HepG2 (cell line): ENCODE measurements around the gene FKBP5. TPM values are rescaled to one million over a fixed set of nuclear protein-coding genes. Genes with fewer than 3 reads are reported as not detected.

Source experiments
- ATAC-seq: fragments of 200-7000 bp; cut with Tn5 transposase; 3 replicates; pipeline ENCODE4 v1.9.1; 2020; ENCODE audit warnings: mild to moderate bottlenecking, moderate library complexity
- BruUV-seq: library from RNA; stranded (reverse); fragments of 400-500 nt; replicated peaks from 2 replicates; lab custom pipeline; 2021; lab: Mats Ljungman, UMichigan
- CTCF ChIA-PET: fragments of 300-600 bp; formaldehyde crosslinking; extraction: SDS; loops from one replicate; lab custom pipeline; 2021; ENCODE audit warnings: low total read pairs, inconsistent platforms, low intra/inter-chr PET ratio; lab: Yijun Ruan, JAX
- POLR2A ChIA-PET: fragments of 350-600 bp; sonication (Branson Sonifier 250); formaldehyde crosslinking; loops from one replicate; lab custom pipeline; 2020; ENCODE audit warnings: antibody characterized with exemption, inconsistent platforms; lab: Yijun Ruan, JAX
- DNase-seq: peaks from one replicate; pipeline ENCODE4 v3.0.0-alpha.2; 2015; ENCODE audit warnings: low spot score
- FAIRE-seq: peaks from 3 replicates; lab custom pipeline; 2011; peaks lifted over from hg19 to GRCh38; lab: Jason Lieb, UNC
- H2AFZ ChIP-seq: one replicate; pipeline ENCODE4 v1.6.1; 2011; ENCODE audit warnings: low read length, inconsistent platforms
- H3K27ac ChIP-seq: fragments of 300-600 bp; 3 replicates; pipeline ENCODE4 v1.8.0; 2011; ENCODE audit warnings: mixed run types, mild to moderate bottlenecking, mixed read lengths, low read length, inconsistent platforms; ENCODE audit not compliant: insufficient read depth; ENCODE audit errors: extremely low read length
- H3K27me3 ChIP-seq, 2 experiments: fragments of 200-600 bp in 1 of 2; 2 replicates in 1 of 2; 3 replicates in 1 of 2; pipeline versions ENCODE4 v1.6.0 to v1.8.0; 2011; ENCODE audit warnings: low read length in 2 of 2, mild to moderate bottlenecking in 2 of 2, moderate library complexity in 2 of 2, inconsistent platforms in 1 of 2; ENCODE audit not compliant: insufficient read depth in 2 of 2, control insufficient read depth in 1 of 2
- H3K36me3 ChIP-seq, 2 experiments: fragments of 200-600 bp in 1 of 2; replicated peaks in 1 of 2; 2 replicates in 1 of 2; 3 replicates in 1 of 2; pipeline versions ENCODE4 v1.5.1 to v1.8.0; 2011; ENCODE audit warnings: low read length in 2 of 2, inconsistent platforms in 1 of 2; ENCODE audit not compliant: insufficient read depth in 2 of 2, control insufficient read depth in 1 of 2
- H3K4me1 ChIP-seq: 2 replicates; pipeline ENCODE4 v1.5.1; 2012; ENCODE audit warnings: low read length, inconsistent platforms; ENCODE audit not compliant: insufficient read depth
- H3K4me2 ChIP-seq: 2 replicates; pipeline ENCODE4 v1.6.0; 2011; ENCODE audit warnings: low read depth, low read length, inconsistent platforms
- H3K4me3 ChIP-seq, 3 experiments: fragments of 200-600 bp in 1 of 3; sonication (generic), shearing (Covaris generic) in 1 of 3; replicated peaks in 1 of 3; 2 replicates each; pipeline ENCODE4 v1.5.1; 2011 to 2016; ENCODE audit warnings: low read length in 3 of 3, inconsistent platforms in 2 of 3, low read depth in 2 of 3, mild to moderate bottlenecking in 2 of 3, control low read depth in 1 of 3, mixed read lengths in 1 of 3; ENCODE audit not compliant: insufficient read depth in 1 of 3
- H3K79me2 ChIP-seq: one replicate; pipeline ENCODE4 v1.6.1; 2011; ENCODE audit warnings: low read length, inconsistent platforms; ENCODE audit not compliant: insufficient read depth
- H3K9ac ChIP-seq: 2 replicates; pipeline ENCODE4 v1.6.0; 2011; ENCODE audit warnings: mild to moderate bottlenecking, low read depth, low read length, inconsistent platforms; ENCODE audit not compliant: insufficient read depth
- H3K9me3 ChIP-seq: 2 replicates; pipeline ENCODE4 v1.5.1; 2012; ENCODE audit warnings: mild to moderate bottlenecking, low read length
- H4K20me1 ChIP-seq: 2 replicates; pipeline ENCODE4 v1.6.0; 2011; ENCODE audit warnings: inconsistent platforms, mild to moderate bottlenecking, low read length, moderate library complexity; ENCODE audit not compliant: insufficient read depth
- HMG20A ChIP-seq: IDR thresholded peaks from 2 replicates; pipeline ENCODE4 v1.6.1; 2016; ENCODE audit warnings: borderline replicate concordance
- HNF4A ChIP-seq: sonication (generic); formaldehyde crosslinking; IDR thresholded peaks from 2 replicates; pipeline ENCODE4 v1.4.0; 2020; ENCODE audit warnings: missing genetic modification reagents
- PHF20 ChIP-seq: sonication (generic); formaldehyde crosslinking; IDR thresholded peaks from 2 replicates; pipeline ENCODE4 v1.5.0; 2020; ENCODE audit warnings: mild to moderate bottlenecking, missing genetic modification reagents
- PRDM15 ChIP-seq: sonication (generic); formaldehyde crosslinking; IDR thresholded peaks from 2 replicates; pipeline ENCODE4 v1.4.0; 2020; ENCODE audit warnings: missing genetic modification reagents
- SMC3 ChIP-seq: IDR thresholded peaks from 2 replicates; pipeline ENCODE4 v1.6.1; 2011; ENCODE audit warnings: low read length, improper control_type of control experiment
- THYN1 ChIP-seq: sonication (generic); formaldehyde crosslinking; IDR thresholded peaks from 2 replicates; pipeline ENCODE4 v1.8.1; 2023; ENCODE audit warnings: low read depth, mild to moderate bottlenecking, moderate library complexity, missing genetic modification reagents, borderline replicate concordance
- ZBTB3 ChIP-seq: sonication (generic); formaldehyde crosslinking; IDR thresholded peaks from 2 replicates; pipeline ENCODE4 v1.4.0; 2020; ENCODE audit warnings: low read depth, mild to moderate bottlenecking, moderate library complexity, missing genetic modification reagents, borderline replicate concordance
- ZNF276 ChIP-seq: sonication (generic); formaldehyde crosslinking; IDR thresholded peaks from 2 replicates; pipeline ENCODE4 v1.4.0; 2020; ENCODE audit warnings: mild to moderate bottlenecking, low read depth, missing genetic modification reagents
- ZNF660 ChIP-seq: sonication (generic); formaldehyde crosslinking; IDR thresholded peaks from 2 replicates; pipeline ENCODE4 v1.5.1; 2020; ENCODE audit warnings: mild to moderate bottlenecking, low read depth, missing genetic modification reagents, borderline replicate concordance
- ZNF816 ChIP-seq: sonication (generic); formaldehyde crosslinking; IDR thresholded peaks from 2 replicates; pipeline ENCODE4 v1.8.0; 2022; ENCODE audit warnings: missing genetic modification reagents, mild to moderate bottlenecking, borderline replicate concordance
- ZSCAN25 ChIP-seq: sonication (generic); formaldehyde crosslinking; IDR thresholded peaks from 2 replicates; pipeline ENCODE4 v1.8.0; 2022; ENCODE audit warnings: mild to moderate bottlenecking, missing genetic modification reagents
- whole genome bisulfite sequencing: methylation state at CpG from one replicate; pipeline ENCODE4 v1.1.6; 2017; ENCODE audit warnings: low lambda C conversion rate; 5-methylcytosine and 5-hydroxymethylcytosine counted together
- in situ Hi-C: cut with HindIII; loops from 2 replicates; pipeline ENCODE4 v1.10.0; 2017; ENCODE audit warnings: low pct_unique_long_range_greater_than_20kb; ENCODE audit not compliant: extremely low pct_ligation_motif_present
- intact Hi-C: fragments of 100-400 bp; cut with micrococcal nuclease; formaldehyde crosslinking; loops from one replicate; pipeline ENCODE4 v1.10.0; 2022; ENCODE audit not compliant: unreplicated experiment
- polyA plus RNA-seq, 8 experiments: library from polyadenylated mRNA; depleted of rRNA in 3 of 8; stranded (reverse) in 7 of 8; unstranded in 1 of 8; fragments of >200 nt; fragmentation: Illumina TruSeq in 4 of 8; extraction: Trizol in 4 of 8; gene quantifications; 2 replicates each; pipeline versions ENCODE4 v1.2.1 to v1.2.3, GENCODE V29; 2011 to 2016; ENCODE audit warnings: low read depth in 4 of 8, missing spikeins in 1 of 8, mixed read lengths in 1 of 8; ENCODE audit not compliant: insufficient read depth in 1 of 8
- total RNA-seq, 5 experiments: library from RNA; depleted of rRNA; stranded (reverse); fragments of >200 nt; fragmentation: Illumina TruSeq; extraction: Trizol; gene quantifications; 2 replicates each; pipeline ENCODE4 v1.2.3, GENCODE V29; 2016; ENCODE audit warnings: low read depth in 1 of 5
- TF ChIP-seq, protein P1 (sequence below): sonication (generic); formaldehyde crosslinking; IDR thresholded peaks from 2 replicates; pipeline ENCODE4 v1.8.0; 2022; ENCODE audit warnings: low read depth, missing genetic modification reagents
- TF ChIP-seq, protein P2 (sequence below): sonication (generic); formaldehyde crosslinking; IDR thresholded peaks from 2 replicates; pipeline ENCODE4 v1.5.1; 2020; ENCODE audit warnings: mild to moderate bottlenecking, missing genetic modification reagents, moderate library complexity

Gene FKBP5
- total and polyA plus RNA-seq, 2 of the 13 experiments (the other 11 are each of a cell fraction or from before 2014, with no cell fraction given), result 8.0 to 17.4 TPM

DNA sequence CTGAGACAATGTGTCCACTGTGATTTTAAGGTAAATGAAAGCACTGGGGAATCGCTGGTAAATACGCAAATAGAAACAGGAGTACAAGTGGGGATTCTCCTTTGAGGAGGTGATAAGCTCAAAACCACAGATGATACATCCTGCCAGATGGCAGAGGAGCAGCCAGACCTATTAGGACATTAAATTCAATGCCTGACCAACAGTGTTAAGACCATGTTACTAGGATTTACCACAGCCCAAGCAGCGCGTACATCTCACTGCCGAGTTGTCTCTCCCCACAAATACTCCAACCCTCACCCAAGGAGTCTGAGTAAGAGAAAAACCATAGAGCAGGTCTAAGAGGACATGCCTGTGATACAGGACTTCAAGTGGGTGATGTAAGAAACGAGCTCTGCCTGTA lies 107.1 kb downstream of the FKBP5 start:
- H3K9ac ChIP-seq, result no peak overlapping the region
- POLR2A ChIA-PET, result no interaction called here
- TF ChIP-seq, protein P1, sequence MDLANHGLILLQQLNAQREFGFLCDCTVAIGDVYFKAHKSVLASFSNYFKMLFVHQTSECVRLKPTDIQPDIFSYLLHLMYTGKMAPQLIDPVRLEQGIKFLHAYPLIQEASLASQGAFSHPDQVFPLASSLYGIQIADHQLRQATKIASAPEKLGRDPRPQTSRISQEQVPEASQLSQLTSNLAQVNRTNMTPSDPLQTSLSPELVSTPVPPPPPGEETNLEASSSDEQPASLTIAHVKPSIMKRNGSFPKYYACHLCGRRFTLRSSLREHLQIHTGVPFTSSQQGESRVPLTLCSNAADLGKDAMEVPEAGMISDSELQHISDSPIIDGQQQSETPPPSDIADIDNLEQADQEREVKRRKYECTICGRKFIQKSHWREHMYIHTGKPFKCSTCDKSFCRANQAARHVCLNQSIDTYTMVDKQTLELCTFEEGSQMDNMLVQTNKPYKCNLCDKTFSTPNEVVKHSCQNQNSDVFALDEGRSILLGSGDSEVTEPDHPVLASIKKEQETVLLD, result no peak
- no peak for TF ChIP-seq HNF4A (CRISPR knock-in tag)
- TF ChIP-seq PRDM15 (CRISPR knock-in tag), result no peak
- TF ChIP-seq ZNF816, result no peak
- TF ChIP-seq PHF20 (CRISPR knock-in tag), result no peak
- no peak for TF ChIP-seq HMG20A (CRISPR knock-in tag)
- no peak for TF ChIP-seq ZSCAN25 (CRISPR knock-in tag)
- no peak for TF ChIP-seq SMC3
- TF ChIP-seq, protein P2, sequence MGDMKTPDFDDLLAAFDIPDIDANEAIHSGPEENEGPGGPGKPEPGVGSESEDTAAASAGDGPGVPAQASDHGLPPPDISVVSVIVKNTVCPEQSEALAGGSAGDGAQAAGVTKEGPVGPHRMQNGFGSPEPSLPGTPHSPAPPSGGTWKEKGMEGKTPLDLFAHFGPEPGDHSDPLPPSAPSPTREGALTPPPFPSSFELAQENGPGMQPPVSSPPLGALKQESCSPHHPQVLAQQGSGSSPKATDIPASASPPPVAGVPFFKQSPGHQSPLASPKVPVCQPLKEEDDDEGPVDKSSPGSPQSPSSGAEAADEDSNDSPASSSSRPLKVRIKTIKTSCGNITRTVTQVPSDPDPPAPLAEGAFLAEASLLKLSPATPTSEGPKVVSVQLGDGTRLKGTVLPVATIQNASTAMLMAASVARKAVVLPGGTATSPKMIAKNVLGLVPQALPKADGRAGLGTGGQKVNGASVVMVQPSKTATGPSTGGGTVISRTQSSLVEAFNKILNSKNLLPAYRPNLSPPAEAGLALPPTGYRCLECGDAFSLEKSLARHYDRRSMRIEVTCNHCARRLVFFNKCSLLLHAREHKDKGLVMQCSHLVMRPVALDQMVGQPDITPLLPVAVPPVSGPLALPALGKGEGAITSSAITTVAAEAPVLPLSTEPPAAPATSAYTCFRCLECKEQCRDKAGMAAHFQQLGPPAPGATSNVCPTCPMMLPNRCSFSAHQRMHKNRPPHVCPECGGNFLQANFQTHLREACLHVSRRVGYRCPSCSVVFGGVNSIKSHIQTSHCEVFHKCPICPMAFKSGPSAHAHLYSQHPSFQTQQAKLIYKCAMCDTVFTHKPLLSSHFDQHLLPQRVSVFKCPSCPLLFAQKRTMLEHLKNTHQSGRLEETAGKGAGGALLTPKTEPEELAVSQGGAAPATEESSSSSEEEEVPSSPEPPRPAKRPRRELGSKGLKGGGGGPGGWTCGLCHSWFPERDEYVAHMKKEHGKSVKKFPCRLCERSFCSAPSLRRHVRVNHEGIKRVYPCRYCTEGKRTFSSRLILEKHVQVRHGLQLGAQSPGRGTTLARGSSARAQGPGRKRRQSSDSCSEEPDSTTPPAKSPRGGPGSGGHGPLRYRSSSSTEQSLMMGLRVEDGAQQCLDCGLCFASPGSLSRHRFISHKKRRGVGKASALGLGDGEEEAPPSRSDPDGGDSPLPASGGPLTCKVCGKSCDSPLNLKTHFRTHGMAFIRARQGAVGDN (CRISPR knock-in tag), result no peak
- no peak for TF ChIP-seq ZBTB3 (CRISPR knock-in tag)
- TF ChIP-seq THYN1 (CRISPR knock-in tag), result no peak
- no peak for TF ChIP-seq ZNF276 (CRISPR knock-in tag)
- TF ChIP-seq ZNF660 (CRISPR knock-in tag), result no peak

More for the DNA sequence above, 107.1 kb downstream of the FKBP5 start:
- in situ Hi-C loops, result loop anchor here (5.0 kb wide), 1 partner anchor 156 kb away; the partner anchor contains the start of gene ARMC12
- Histone ChIP-seq H3K4me3 (no peak overlapping the region), H3K4me1 (no peaks in the 10 kb centered on the region), H3K36me3 (peaks cover 5 to 20% of the 10 kb centered on the region in 2 experiments), H4K20me1 (no peaks in the 10 kb centered on the region), H2AFZ (no peak overlapping the region), H3K27ac (no peak overlapping the region), H3K4me2 (no peak overlapping the region), H3K79me2 (no peaks in the 10 kb centered on the region), H3K27me3 (no peaks in the 10 kb centered on the region), H3K9me3 (no peaks in the 10 kb centered on the region)
- FAIRE-seq, result no peak
- no peak for ATAC-seq
- BruUV-seq, result no TSS peak
- no peak for DNase-seq
- intact Hi-C loops, result loop anchor here (2.0 kb wide), 1 partner anchor 103 kb away; no protein-coding TSS in a partner anchor
- 94% methylated on average over 6 of the region's 6 CpGs for WGBS
- CTCF ChIA-PET, result interaction anchor here (4.7 to 4.9 kb wide), 2 partner anchors 42 to 155 kb away, joined by 32 to 131 read pairs; partner anchors contain the start of gene ARMC12
